Psoas muscle (tissue), 8 donors: ENCODE measurements around the gene DIPK1A. TPM values are rescaled to one million over a fixed set of nuclear protein-coding genes. Genes with fewer than 3 reads are reported as not detected.

Source experiments
- ATAC-seq, 4 donors: fragments of 200-7000 bp; cut with Tn5 transposase; one replicate each; pipeline ENCODE4 v1.9.1; 2020; ENCODE audit warnings: moderate library complexity in 3 of 4, mild to moderate bottlenecking in 2 of 4
- DNase-seq, 2 donors: peaks; one replicate each; pipeline ENCODE4 v3.0.0-alpha.2; 2020
- H3K27ac ChIP-seq: fragments of 200-600 bp; one replicate; pipeline ENCODE4 v1.8.0; 2022
- H3K27me3 ChIP-seq, 3 donors: fragments of 200-600 bp in 1 of 3; one replicate each; pipeline versions ENCODE4 v1.6.1 to v1.8.0; 2013 to 2022; ENCODE audit warnings: low read length in 2 of 3, mild to moderate bottlenecking in 2 of 3, moderate library complexity in 1 of 3; ENCODE audit not compliant: insufficient read depth in 3 of 3
- H3K36me3 ChIP-seq, 2 donors: fragments of 200-600 bp in 1 of 2; one replicate each; pipeline versions ENCODE4 v1.6.1 to v1.8.0; 2013 to 2022; ENCODE audit warnings: low read depth in 1 of 2, mild to moderate bottlenecking in 1 of 2, moderate library complexity in 1 of 2; ENCODE audit not compliant: insufficient read depth in 1 of 2
- H3K4me1 ChIP-seq: fragments of 200-600 bp; one replicate; pipeline ENCODE4 v1.8.0; 2022
- H3K4me3 ChIP-seq: fragments of 200-600 bp; one replicate; pipeline ENCODE4 v1.8.0; 2022; ENCODE audit warnings: mild to moderate bottlenecking
- H3K9me3 ChIP-seq: fragments of 200-600 bp; one replicate; pipeline ENCODE4 v1.8.0; 2022
- WGBS, 3 donors: extraction: QIAGEN DNeasy Blood & Tissue Kit; methylation state at CpG; one replicate each; pipeline versions ENCODE4 v1.1.6 to v1.1.7; 2013; 5-methylcytosine and 5-hydroxymethylcytosine counted together
- intact Hi-C, 2 donors: fragments of 100-400 bp; cut with DNase I; formaldehyde crosslinking; loops; one replicate each; pipeline versions ENCODE4 v1.11.0 to v1.14.2; 2022
- polyA plus RNA-seq, 3 donors: library from polyadenylated mRNA; stranded (reverse); fragments of 200-250 nt; gene quantifications; one replicate each; pipeline ENCODE4 v1.2.3, GENCODE V29; 2013
- total RNA-seq, 4 donors: library from RNA; stranded (reverse); fragmentation: NEBNext Ultra II Directional in 2 of 4; extraction: Animal tissue kit (Norgen Biotek cat#: 25700) in 2 of 4; gene quantifications; one replicate each; pipeline versions ENCODE4 v1.2.1 to v1.2.4, GENCODE V29; 2021 to 2023
- TF ChIP-seq, protein P1 (sequence below): fragments of 200-600 bp; IDR thresholded peaks from one replicate; pipeline ENCODE4 v1.8.0; 2022; ENCODE audit warnings: antibody characterized with exemption
- donor health status: healthy with polysubstance abuse.
- donor health status: DM: no; HTN: no; CAD: no; lungs with moderate emphysema.
- donor health status: Bipolar disorder and iron deficiency.
- donor health status: healthy.
- donor health status: DM: yes; HTN: yes; CAD: no.
- donor health status: DM: no; HTN: no; CAD: no.
- donor health status: DM: no; HTN: no; CAD: no.
- donor health status: DM: yes; HTN: yes; CAD: no.

Gene DIPK1A
- total and polyA plus RNA-seq, 7 donors, result 2.2 to 7.9 (median 5.7) TPM

DNA sequence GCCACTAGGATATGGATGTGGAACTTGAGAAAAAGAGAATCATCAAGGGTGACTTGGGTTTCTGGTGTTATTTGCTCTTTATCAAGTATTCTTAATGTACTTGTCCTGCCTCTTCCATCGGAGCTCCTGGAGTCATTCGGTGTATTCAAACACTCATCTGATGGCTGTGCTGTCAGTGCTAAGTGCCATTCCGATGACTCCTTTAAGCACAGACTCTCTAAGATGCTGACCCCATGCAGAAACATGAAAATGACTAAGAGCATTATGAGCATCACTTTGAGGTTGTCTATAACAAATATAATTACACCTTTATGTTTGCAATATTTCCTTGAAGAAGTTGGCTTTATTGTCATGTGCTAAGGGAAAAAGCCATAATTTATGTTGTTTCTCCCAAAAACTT lies 140.7 kb downstream of the DIPK1A start:
- H3K9me3 ChIP-seq, result no peaks in the 10 kb centered on the region
- intact Hi-C loops, result no loop called here
- 86 to 92% (median 90%) methylated on average over 3 of the region's 3 CpGs for WGBS, 3 donors
- H3K4me1 ChIP-seq, result no peaks in the 10 kb centered on the region
- no peak overlapping the region for H3K4me3 ChIP-seq
- no peak for DNase-seq
- no peaks in the 10 kb centered on the region for H3K36me3 ChIP-seq
- no peaks in the 10 kb centered on the region for H3K27me3 ChIP-seq
- no peak for ATAC-seq
- no peak overlapping the region for H3K27ac ChIP-seq
- TF ChIP-seq, protein P1, sequence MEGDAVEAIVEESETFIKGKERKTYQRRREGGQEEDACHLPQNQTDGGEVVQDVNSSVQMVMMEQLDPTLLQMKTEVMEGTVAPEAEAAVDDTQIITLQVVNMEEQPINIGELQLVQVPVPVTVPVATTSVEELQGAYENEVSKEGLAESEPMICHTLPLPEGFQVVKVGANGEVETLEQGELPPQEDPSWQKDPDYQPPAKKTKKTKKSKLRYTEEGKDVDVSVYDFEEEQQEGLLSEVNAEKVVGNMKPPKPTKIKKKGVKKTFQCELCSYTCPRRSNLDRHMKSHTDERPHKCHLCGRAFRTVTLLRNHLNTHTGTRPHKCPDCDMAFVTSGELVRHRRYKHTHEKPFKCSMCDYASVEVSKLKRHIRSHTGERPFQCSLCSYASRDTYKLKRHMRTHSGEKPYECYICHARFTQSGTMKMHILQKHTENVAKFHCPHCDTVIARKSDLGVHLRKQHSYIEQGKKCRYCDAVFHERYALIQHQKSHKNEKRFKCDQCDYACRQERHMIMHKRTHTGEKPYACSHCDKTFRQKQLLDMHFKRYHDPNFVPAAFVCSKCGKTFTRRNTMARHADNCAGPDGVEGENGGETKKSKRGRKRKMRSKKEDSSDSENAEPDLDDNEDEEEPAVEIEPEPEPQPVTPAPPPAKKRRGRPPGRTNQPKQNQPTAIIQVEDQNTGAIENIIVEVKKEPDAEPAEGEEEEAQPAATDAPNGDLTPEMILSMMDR, result no peak

DNA sequence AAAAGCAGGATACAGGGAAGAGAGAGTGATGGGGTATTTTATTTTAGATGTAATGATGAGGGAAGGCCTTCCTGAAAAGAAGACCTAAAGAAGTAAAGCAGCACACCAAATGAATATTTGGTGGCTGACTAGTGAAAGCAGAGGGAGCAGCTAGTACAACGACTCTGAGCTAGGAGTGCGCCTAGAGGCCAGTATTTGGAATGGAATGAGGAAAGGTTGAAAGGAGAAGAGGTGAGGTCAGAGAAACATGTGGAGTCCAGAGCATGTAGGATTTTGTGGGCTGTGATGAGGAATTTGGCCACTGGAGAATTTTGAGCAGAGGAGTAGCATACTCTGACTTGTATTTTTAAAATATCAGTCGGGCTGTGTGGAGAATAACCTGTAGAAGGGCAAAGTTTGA lies 141.2 kb downstream of the DIPK1A start:
- no peak overlapping the region for H3K4me3 ChIP-seq
- TF ChIP-seq, protein P1, result no peak
- no peak for ATAC-seq
- intact Hi-C loops, result no loop called here
- DNase-seq, result no peak
- H3K27me3 ChIP-seq, result no peaks in the 10 kb centered on the region
- WGBS, 3 donors, result 68 to 72% (median 68%) methylated on average over 3 of the region's 3 CpGs
- H3K36me3 ChIP-seq, result no peaks in the 10 kb centered on the region
- H3K27ac ChIP-seq, result no peak overlapping the region
- no peaks in the 10 kb centered on the region for H3K9me3 ChIP-seq
- H3K4me1 ChIP-seq, result no peaks in the 10 kb centered on the region

DNA sequence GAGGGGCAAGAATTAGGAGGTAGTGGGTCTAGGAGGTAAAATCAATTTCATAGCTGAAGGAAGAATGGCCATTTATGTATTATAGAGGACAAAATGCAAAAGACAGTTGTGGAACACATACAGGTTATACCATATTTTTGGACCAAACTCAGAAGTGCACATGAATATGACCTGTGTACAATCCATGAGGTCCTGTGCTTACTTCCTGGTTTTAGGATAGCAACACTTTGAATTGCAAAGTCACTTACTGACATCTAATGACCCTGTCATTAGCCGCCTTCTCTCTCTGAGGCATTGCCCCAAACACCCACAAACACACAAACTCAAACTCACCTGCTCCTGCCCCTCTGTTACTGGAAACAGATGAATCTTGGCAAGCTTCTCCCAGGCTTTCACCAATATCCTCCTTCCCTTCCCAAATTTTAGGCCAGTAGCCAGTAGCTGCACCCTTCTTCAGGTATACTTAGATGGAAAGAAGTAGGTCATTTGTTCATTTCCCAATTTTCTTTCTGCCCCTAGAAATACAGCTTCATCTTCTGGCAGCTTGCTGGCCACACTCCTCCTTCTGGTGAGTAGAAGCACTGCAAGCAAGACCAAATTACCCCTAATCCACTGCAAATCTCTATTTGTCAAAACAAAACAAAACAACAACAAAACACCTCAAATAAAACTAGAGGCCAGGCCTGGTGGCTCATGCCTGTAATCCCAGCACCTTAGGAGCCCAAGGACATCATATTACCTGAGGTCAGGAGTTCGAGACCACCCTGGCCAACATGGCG lies 143.1 kb downstream of the DIPK1A start:
- DNase-seq (no peak), ATAC-seq (peak in 2 of 4 donors; percentile 46 to 67)
- Histone ChIP-seq H3K27ac (no peak overlapping the region), H3K4me1 (no peaks in the 10 kb centered on the region), H3K27me3 (no peaks in the 10 kb centered on the region), H3K36me3 (no peaks in the 10 kb centered on the region), H3K9me3 (no peaks in the 10 kb centered on the region), H3K4me3 (no peak overlapping the region)
- 92 to 94% (median 93%) methylated on average over 3 of the region's 3 CpGs for WGBS, 3 donors
- intact Hi-C loops, result loop anchor here (5.0 kb wide), 2 partner anchors 66 to 71 kb away; no protein-coding TSS in a partner anchor
- TF ChIP-seq, protein P1, result peak; percentile 61

DNA sequence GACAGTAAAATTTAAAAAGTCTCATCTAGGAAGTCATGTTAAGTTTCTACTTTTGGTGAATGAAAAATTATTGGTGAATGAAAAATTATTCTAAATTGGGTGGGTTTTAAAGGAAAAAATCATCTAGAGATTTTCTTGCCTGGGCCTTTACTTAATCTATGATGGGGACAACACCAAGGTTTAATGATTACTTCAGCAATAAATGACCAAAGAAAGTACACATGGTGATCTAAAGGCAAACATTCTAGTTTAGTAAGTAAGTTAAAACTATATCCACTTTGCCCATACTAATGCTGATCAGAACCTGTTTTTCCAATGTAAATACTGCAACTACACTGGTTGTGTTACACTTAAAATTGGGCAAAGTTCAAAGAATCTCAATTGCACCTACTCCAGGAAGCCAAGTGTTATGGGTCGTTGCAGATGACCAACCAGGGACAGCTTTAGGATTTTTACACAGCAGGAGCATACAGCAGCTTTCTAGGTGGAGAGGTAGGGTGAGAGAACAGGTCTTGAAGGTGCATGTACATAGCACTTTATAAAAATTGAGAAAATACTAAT lies 144.0 kb downstream of the DIPK1A start:
- no peaks in the 10 kb centered on the region for H3K9me3 ChIP-seq
- DNase-seq, result no peak
- no peak overlapping the region for H3K27ac ChIP-seq
- ATAC-seq, result no peak
- no peak overlapping the region for H3K4me3 ChIP-seq
- intact Hi-C loops, result loop anchor here (5.0 kb wide), 2 partner anchors 65 to 70 kb away; no protein-coding TSS in a partner anchor
- H3K36me3 ChIP-seq, result no peaks in the 10 kb centered on the region
- TF ChIP-seq, protein P1, result no peak
- H3K4me1 ChIP-seq, result no peaks in the 10 kb centered on the region
- WGBS, 3 donors, result 45 to 60% (median 59%) methylated on average over 1 of the region's 1 CpG
- H3K27me3 ChIP-seq, result no peaks in the 10 kb centered on the region
